Stimulated activated CD4-positive, alpha-beta T cell treated with anti-CD3 and anti-CD28 coated beads, Interleukin-4, amount 100 ng/mL, for 1 hour (primary cell): ENCODE data around the gene NREP.

Source experiments
- DNase-seq: peaks from one replicate; pipeline ENCODE4 v3.0.0-alpha.2; 2020

The NREP gene

GRCh38 chr5:111691508-111691907 is 65.5 kb downstream of the NREP start:
- DNase-seq = no peak

DNA sequence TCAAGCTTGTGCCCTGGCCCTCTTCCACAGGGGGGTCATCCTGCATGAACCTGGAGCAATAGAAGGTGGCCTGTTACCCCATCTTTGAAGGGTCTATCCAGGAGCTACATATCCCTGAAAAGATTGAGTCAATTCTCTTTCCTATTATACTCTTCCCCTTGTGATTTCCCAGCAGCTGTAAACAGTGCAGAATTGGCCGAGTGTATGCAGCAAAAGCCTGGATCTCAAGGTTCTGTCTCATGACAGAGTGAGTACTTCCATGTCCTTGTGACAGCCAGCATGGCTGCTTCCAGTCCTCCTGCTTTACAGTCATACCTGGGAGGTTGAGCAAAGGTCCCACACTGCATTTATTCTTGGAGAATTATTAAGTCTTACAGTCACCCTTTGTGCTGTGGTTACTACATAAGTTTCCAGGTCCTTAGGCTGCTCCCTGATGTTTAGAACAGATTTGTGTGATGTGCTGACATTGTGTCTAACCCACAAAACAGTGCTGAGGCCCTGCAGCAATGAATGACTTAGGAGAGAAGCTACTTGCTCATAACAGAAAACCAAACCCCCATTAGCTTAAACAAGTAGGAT is 67.5 kb downstream of the NREP start:
- DNase-seq = no peak

GRCh38 chr5:111685969-111686368 is 71.0 kb downstream of the NREP start:
- no peak for DNase-seq

GRCh38 chr5:111682641-111683040 is 74.4 kb downstream of the NREP start:
- no peak for DNase-seq

DNA sequence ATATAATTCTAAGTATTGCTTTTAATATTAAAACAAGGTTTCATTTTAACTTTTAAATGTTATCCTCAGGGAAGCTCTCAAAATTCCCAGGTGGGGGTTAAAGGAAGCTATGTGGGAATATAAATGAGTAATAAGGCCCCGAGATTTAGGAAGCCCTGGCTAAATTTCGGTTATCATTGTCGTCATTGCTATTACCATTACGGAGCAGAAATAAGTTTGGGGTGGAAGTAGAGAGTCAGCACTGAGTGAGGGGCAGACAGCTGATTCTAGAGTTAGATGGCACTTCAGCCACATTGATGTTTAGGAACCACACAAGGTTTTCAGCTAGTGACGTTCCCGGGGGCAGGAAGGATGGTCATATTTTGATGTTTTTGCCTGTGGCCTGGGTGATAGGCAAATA is 74.9 kb downstream of the NREP start:
- DNase-seq = no peak

DNA sequence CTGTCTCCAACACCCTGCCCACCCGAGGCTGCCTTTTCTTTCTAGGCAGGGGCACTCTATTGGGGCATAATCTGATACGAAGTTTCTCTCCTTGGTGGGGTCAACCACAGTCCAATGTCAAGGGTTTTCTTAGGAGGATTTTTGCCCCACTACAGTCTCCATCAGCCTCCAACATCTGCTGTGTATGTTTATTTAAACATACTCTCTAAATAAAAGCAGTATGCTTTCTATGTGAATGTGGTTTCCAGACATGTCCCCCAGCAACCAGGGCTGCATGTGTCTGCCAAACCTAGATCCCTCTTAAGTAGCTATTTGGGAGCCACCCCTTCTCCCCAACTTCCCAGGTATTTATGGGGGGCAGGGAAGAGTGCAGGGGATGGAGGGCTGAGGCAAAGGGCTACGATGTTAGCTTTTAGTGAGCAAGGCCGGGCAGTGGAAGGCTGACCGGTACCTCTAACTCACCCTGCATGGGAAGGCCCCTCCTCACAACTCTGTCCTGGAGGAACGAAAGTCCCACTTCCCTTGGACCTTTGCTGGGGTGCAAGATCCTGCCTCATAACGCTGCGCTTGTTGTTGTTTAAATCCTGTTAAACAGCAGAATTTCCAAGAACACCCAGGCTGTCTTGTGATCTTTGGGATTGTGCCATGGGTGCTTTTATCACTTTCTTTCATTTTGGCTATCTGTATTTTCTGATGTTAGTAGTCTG is 75.4 kb downstream of the NREP start:
- no peak for DNase-seq

DNA sequence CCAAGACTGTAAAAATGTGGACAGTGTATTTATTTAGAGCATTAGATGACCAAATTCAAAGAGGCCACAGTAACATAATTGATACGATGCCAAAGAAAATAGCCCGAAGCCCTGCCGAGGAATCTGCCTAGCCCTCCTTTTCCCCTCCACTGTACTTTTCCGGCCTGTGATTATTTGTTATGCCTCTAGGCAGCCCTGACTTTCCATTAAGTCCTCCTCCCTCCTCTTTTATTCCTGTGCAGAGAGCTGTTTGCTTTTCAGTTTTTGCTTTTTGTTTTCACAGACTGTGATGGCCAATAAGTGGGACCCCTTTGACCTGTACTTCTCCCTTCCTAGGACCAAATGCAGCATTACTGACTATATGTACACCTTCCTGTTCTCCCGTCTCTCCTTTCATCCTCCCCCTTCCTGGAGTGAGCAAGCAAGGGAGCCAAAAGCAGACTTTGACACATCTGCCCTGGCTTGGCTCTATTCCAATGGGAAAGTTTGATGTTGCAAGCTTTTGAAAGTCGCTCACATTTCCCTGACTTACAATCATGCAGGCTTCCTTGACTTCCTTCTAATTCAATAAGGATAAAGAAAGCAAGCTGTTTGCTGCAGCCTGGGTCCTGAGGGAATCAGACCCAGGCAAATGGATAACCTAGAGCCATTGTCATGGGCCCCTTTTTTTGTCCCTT is 76.1 kb downstream of the NREP start:
- DNase-seq = no peak

DNA sequence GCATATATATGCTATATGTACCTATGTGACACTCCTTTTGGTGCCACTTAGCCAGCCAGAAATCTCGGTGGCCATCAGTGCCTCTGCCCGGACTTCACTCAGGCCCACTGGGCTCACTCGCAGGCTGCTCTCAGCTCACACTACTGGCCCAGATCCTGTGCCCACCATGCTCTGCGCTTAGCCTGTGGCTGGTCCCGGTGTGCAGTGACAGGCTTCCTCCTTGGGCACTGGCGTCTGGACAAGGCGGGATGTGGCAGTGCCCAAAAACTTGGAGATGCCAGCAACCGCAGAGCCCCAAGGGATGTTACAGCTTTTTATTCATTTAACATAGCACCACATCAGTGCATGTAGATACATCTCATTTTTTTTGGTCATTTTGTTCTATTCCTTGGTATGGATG is 77.4 kb downstream of the NREP start:
- DNase-seq = no peak
